Activated CD4-positive, alpha-beta T cell treated with anti-CD3 and anti-CD28 coated beads, Interleukin-2, Interleukin-4, amounts not matched to agents 100 ng/mL and 50 ng/mL, durations not matched to agents 16 hours and 8 hours (primary cell): ENCODE results near the gene METRN.

Experiments
- DNase-seq: peaks from one replicate; pipeline ENCODE4 v3.0.0-alpha.2; 2020; ENCODE audit warnings: low spot score

The METRN gene

GRCh38 chr16:714558-715476, at the start of gene METRN:
TSS of gene METRN (plus strand) at chr16:715118. CDS start at chr16:715290, 172 bp downstream.
- DNase-seq, result peak; percentile 88

- DNase-seq, result no peak
These were observed 48.3 kb upstream of the METRN start for GRCh38 chr16:666572-666971.

GRCh38 chr16:667113-667779, 47.7 kb upstream of the METRN start:
- DNase-seq, result no peak

GRCh38 chr16:667780-668518, 47.0 kb upstream of the METRN start, which contains the start of gene RHOT2:
TSS of gene RHOT2 (plus strand) at chr16:668132. CDS start at chr16:668200, 68 bp downstream.
- peak; percentile 94 for DNase-seq

- no peak for DNase-seq
These were observed 46.3 kb upstream of the METRN start for GRCh38 chr16:668519-669171.

GRCh38 chr16:669666-670065, 45.3 kb upstream of the METRN start:
- no peak for DNase-seq

GRCh38 chr16:670485-671352, 44.2 kb upstream of the METRN start:
- DNase-seq, result no peak

- no peak for DNase-seq
These were observed 43.4 kb upstream of the METRN start for GRCh38 chr16:671353-672131.

- no peak for DNase-seq
These were observed 42.5 kb upstream of the METRN start for GRCh38 chr16:672371-672770.

- DNase-seq, result no peak
These were observed 42.1 kb upstream of the METRN start for GRCh38 chr16:672851-673250.

- no peak for DNase-seq
These were observed 41.4 kb upstream of the METRN start for GRCh38 chr16:673399-673991.

GRCh38 chr16:674214-674881, 40.6 kb upstream of the METRN start:
- DNase-seq, result no peak

- DNase-seq, result no peak
These were observed 39.7 kb upstream of the METRN start, which contains the start of gene RHBDL1 for GRCh38 chr16:674968-675883. TSS of gene RHBDL1 (plus strand) at chr16:675671. CDS start at chr16:675791, 120 bp downstream.

- DNase-seq, result no peak
These were observed 38.9 kb upstream of the METRN start for GRCh38 chr16:675884-676564.

- DNase-seq, result no peak
These were observed 38.4 kb upstream of the METRN start for GRCh38 chr16:676565-676902.

- DNase-seq, result no peak
These were observed 38.0 kb upstream of the METRN start for GRCh38 chr16:676913-677312.
